ENCODE measurements around the gene LDLRAD4.

LDLRAD4 gene

DNA sequence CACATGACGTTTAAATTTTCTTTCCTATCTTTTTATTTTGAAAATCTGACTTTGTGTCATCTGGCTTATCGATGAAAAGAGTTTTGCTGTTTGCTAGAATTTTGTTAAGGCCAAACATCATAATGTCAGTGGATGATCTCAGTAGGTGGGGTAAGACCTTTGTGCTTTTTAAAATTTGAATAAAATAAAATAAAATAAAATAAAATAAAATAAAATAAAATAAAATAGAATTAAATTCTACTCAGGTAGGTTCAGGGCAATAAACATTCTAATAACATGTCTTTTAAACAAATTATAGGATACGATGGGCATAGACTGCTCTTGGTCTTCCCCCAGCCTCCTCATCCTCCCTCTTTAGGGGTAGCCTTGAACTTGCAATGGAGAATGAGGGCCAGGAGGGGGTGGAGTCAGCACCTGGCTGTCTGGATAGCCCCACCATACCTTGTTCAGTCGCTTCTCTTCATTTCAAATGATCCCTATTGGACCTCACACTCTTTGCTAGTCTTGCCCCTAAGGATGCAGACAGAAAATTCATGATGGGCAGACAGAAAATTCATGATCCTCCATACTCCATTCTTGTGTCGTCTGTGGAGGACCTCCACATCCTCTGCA, 8.1 kb downstream of the LDLRAD4 start:
- no peaks in the 10 kb centered on the region for H3K27me3 ChIP-seq (ENCODE audit: low read depth)
- no peaks in the 10 kb centered on the region for H3K9me3 ChIP-seq
- H3K4me3 ChIP-seq: no peak overlapping the region
- H3K4me1 ChIP-seq: no peaks in the 10 kb centered on the region
- DNase-seq (ENCODE audit: low spot score in 2 of 2): no peak
- no peaks in the 10 kb centered on the region for H3K36me3 ChIP-seq (replicated peaks)
- in situ Hi-C loops (cut with MboI; ENCODE audit: low sequenced_read_pairs): no loop called here

GRCh38 chr18:13227910-13228309, 9.3 kb downstream of the LDLRAD4 start:
- H3K4me3 ChIP-seq: no peak overlapping the region
- H3K9me3 ChIP-seq: no peaks in the 10 kb centered on the region
- no peaks in the 10 kb centered on the region for H3K36me3 ChIP-seq (replicated peaks)
- no peak for DNase-seq (ENCODE audit: low spot score in 2 of 2)
- H3K27me3 ChIP-seq (ENCODE audit: low read depth): 0 out of 2 replicates have a peak, but pooled peaks cover 1% of the 10 kb centered on the region
- no peaks in the 10 kb centered on the region for H3K4me1 ChIP-seq
- in situ Hi-C loops (cut with MboI; ENCODE audit: low sequenced_read_pairs): no loop called here

GRCh38 chr18:13229001-13229671, 10.6 kb downstream of the LDLRAD4 start:
- H3K9me3 ChIP-seq: no peaks in the 10 kb centered on the region
- no peak overlapping the region for H3K4me3 ChIP-seq
- in situ Hi-C loops (cut with MboI; ENCODE audit: low sequenced_read_pairs): no loop called here
- no peaks in the 10 kb centered on the region for H3K36me3 ChIP-seq (replicated peaks)
- no peak for DNase-seq (ENCODE audit: low spot score in 2 of 2)
- H3K27me3 ChIP-seq (ENCODE audit: low read depth): 0 out of 2 replicates have a peak, but pooled peaks cover 2% of the 10 kb centered on the region
- H3K4me1 ChIP-seq: no peaks in the 10 kb centered on the region

GRCh38 chr18:13231151-13231550, 12.6 kb downstream of the LDLRAD4 start:
- H3K36me3 ChIP-seq (replicated peaks): no peaks in the 10 kb centered on the region
- in situ Hi-C loops (cut with MboI; ENCODE audit: low sequenced_read_pairs): no loop called here
- 0 out of 2 replicates have a peak, but pooled peaks cover 7% of the 10 kb centered on the region for H3K27me3 ChIP-seq (ENCODE audit: low read depth)
- no peak overlapping the region for H3K4me3 ChIP-seq
- no peaks in the 10 kb centered on the region for H3K4me1 ChIP-seq
- DNase-seq (ENCODE audit: low spot score in 2 of 2): no peak
- H3K9me3 ChIP-seq: no peaks in the 10 kb centered on the region

GRCh38 chr18:13232086-13232917, 13.7 kb downstream of the LDLRAD4 start:
- in situ Hi-C loops (cut with MboI; ENCODE audit: low sequenced_read_pairs): no loop called here
- H3K4me3 ChIP-seq: no peak overlapping the region
- no peaks in the 10 kb centered on the region for H3K9me3 ChIP-seq
- DNase-seq (ENCODE audit: low spot score in 2 of 2): no peak
- 0 out of 2 replicates have a peak, but pooled peaks cover 7% of the 10 kb centered on the region for H3K27me3 ChIP-seq (ENCODE audit: low read depth)
- H3K36me3 ChIP-seq (replicated peaks): no peaks in the 10 kb centered on the region
- H3K4me1 ChIP-seq: no peaks in the 10 kb centered on the region

- in situ Hi-C loops (cut with MboI; ENCODE audit: low sequenced_read_pairs): no loop called here
- Histone ChIP-seq H3K4me1 (no peaks in the 10 kb centered on the region), H3K36me3 (replicated peaks) (no peaks in the 10 kb centered on the region), H3K9me3 (no peaks in the 10 kb centered on the region), H3K4me3 (no peak overlapping the region), H3K27me3 (ENCODE audit: low read depth) (0 out of 2 replicates have a peak, but pooled peaks cover 12% of the 10 kb centered on the region)
- no peak for DNase-seq (ENCODE audit: low spot score in 2 of 2)
Measured at GRCh38 chr18:13232971-13233786, 14.6 kb downstream of the LDLRAD4 start.

DNA sequence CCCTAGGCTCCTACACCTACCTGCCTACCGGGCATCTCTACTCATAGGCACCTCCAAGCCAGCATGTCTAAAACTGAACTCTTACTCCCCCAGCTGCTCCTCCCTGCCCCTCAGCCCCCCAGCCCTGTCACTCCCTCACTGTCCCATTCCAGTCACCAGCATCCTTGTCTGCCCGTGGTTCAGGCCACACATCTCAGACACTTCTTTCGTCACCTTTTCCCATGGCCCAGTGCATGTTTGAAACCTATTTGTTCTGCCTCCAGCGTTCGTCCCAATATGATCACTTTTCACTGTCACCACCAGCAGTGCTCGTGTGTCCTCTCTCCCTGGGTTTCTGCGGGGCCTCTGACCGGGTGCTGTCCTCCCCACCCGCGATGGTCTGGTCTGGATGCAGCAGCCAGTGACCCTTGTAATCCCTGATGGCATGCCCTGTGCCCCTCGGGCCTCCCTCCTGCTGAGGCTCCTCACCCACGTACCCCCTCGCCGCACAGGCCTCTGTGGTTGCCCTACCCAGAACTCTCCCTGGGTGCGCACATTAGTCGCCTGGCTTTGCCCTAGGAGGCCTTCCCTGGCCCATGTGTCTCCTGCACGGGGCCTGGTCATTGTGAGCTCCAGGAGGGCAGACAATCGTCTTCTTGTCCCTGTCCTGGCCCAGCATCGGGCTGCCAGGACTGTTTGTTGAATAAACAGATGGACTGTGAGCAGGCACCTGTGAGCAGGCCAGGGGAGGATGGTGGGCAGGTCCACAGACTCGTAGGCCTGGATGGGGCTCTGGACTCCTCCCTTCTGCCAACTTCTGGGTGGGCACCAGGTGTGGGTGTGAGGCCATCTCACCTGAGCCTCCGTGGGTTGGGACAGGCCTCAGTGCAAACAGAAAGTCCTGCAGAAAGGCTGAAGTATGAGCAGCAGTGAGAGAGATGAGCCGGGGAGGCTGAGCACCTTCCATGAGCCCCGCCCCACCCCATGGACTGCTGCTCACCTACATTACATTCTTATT, 15.5 kb downstream of the LDLRAD4 start:
- peaks cover 5% of the 10 kb centered on the region; the same call in 1 of the 2 replicates for H3K4me1 ChIP-seq
- DNase-seq (ENCODE audit: low spot score in 2 of 2): no peak
- in situ Hi-C loops (cut with MboI; ENCODE audit: low sequenced_read_pairs): no loop called here
- H3K36me3 ChIP-seq (replicated peaks): no peaks in the 10 kb centered on the region
- 0 out of 2 replicates have a peak, but pooled peaks cover 12% of the 10 kb centered on the region for H3K27me3 ChIP-seq (ENCODE audit: low read depth)
- no peaks in the 10 kb centered on the region for H3K9me3 ChIP-seq
- H3K4me3 ChIP-seq: no peak overlapping the region

DNA sequence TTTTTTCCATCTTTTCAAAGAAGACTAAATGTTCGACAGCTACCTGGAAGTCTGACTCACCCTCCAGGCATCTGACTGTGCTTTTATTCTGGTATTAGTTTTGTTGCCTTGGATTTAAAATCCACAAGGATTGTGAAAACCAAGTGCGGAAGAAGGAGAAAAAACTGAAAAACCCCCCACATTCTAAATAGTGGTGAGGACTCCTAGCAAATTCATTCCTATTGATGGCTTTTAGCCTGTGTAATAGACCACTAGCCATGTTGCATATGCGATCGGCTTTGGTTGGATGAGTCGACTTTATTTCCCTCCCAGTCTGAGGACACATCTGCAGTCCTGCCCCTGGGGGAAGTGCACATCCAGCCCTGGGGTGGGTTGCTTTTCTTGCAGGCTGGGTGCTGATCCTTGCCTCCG, 16.9 kb downstream of the LDLRAD4 start:
- Histone ChIP-seq H3K4me1 (peaks cover 10% of the 10 kb centered on the region), H3K27me3 (ENCODE audit: low read depth) (0 out of 2 replicates have a peak, but pooled peaks cover 12% of the 10 kb centered on the region), H3K9me3 (no peaks in the 10 kb centered on the region), H3K4me3 (no peak overlapping the region), H3K36me3 (replicated peaks) (no peaks in the 10 kb centered on the region)
- in situ Hi-C loops (cut with MboI; ENCODE audit: low sequenced_read_pairs): no loop called here
- no peak for DNase-seq (ENCODE audit: low spot score in 2 of 2)

- Histone ChIP-seq H3K4me3 (no peak overlapping the region), H3K36me3 (replicated peaks) (no peaks in the 10 kb centered on the region), H3K9me3 (no peaks in the 10 kb centered on the region), H3K27me3 (ENCODE audit: low read depth) (0 out of 2 replicates have a peak, but pooled peaks cover 12% of the 10 kb centered on the region), H3K4me1 (peaks cover 10% of the 10 kb centered on the region)
- DNase-seq (ENCODE audit: low spot score in 2 of 2): no peak
- in situ Hi-C loops (cut with MboI; ENCODE audit: low sequenced_read_pairs): no loop called here
Measured at GRCh38 chr18:13235981-13236380, 17.4 kb downstream of the LDLRAD4 start.

DNA sequence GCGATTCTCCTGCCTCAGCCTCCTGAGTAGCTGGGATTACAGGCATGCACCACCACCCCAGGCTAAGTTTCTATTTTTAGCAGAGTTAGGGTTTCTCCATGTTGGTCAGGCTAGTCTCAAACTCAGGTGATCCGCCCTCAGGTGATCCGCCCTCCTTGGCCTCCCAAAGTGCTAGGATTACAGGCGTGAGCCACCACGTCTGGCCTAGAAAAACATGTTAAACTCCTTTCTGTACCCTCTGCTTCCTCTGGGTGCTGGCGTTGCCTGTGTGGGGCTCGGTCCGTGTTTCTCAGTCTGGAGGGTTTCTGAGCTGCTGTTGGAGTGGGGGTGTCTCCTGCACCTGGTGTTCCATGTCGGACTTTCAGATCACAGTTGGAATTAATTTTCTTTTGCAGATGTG, 17.9 kb downstream of the LDLRAD4 start:
- Histone ChIP-seq H3K9me3 (no peaks in the 10 kb centered on the region), H3K4me1 (peaks cover 10% of the 10 kb centered on the region), H3K27me3 (ENCODE audit: low read depth) (0 out of 2 replicates have a peak, but pooled peaks cover 12% of the 10 kb centered on the region), H3K4me3 (no peak overlapping the region), H3K36me3 (replicated peaks) (no peaks in the 10 kb centered on the region)
- in situ Hi-C loops (cut with MboI; ENCODE audit: low sequenced_read_pairs): no loop called here
- no peak for DNase-seq (ENCODE audit: low spot score in 2 of 2)

- Histone ChIP-seq H3K4me1 (peaks cover 10% of the 10 kb centered on the region), H3K36me3 (replicated peaks) (no peaks in the 10 kb centered on the region), H3K9me3 (no peaks in the 10 kb centered on the region), H3K4me3 (no peak overlapping the region), H3K27me3 (ENCODE audit: low read depth) (0 out of 2 replicates have a peak, but pooled peaks cover 12% of the 10 kb centered on the region)
- in situ Hi-C loops (cut with MboI; ENCODE audit: low sequenced_read_pairs): no loop called here
- no peak for DNase-seq (ENCODE audit: low spot score in 2 of 2)
Measured at GRCh38 chr18:13237073-13237472, 18.5 kb downstream of the LDLRAD4 start.

DNA sequence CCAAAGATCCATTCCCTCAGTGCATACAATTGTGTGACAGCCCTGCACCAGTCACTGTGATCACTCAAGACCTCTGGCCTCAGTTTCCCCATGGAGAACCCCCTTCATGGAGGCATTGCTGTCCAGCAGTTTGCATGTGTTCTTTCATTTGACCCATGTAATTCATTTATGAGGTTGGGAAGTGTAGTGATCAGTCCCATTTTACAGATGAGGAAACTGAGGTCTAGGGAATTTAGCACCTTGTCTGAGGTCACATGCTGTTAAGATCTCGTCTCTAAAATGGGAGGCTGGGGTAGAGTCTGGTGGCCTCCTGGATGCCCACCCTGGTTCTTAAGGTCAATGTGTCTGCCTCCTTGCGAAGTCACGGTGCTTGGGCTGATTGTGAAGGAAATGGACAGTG, 19.1 kb downstream of the LDLRAD4 start:
- in situ Hi-C loops (cut with MboI; ENCODE audit: low sequenced_read_pairs): no loop called here
- H3K36me3 ChIP-seq (replicated peaks): no peaks in the 10 kb centered on the region
- H3K4me3 ChIP-seq: no peak overlapping the region
- H3K27me3 ChIP-seq (ENCODE audit: low read depth): 0 out of 2 replicates have a peak, but pooled peaks cover 12% of the 10 kb centered on the region
- no peaks in the 10 kb centered on the region for H3K9me3 ChIP-seq
- H3K4me1 ChIP-seq: peaks cover 10% of the 10 kb centered on the region
- no peak for DNase-seq (ENCODE audit: low spot score in 2 of 2)

All from HAP-1 (cell line).